Stimulated activated effector memory CD8-positive, alpha-beta T cell treated with anti-CD3 and anti-CD28 coated beads, Interleukin-12 subunit alpha, Interleukin-12 subunit beta, amount 100 ng/mL, for 72 hours (primary cell): ENCODE data around the gene CHCHD6.

Source experiments
- ATAC-seq: fragments of 150-1000 bp; cut with Tn5 transposase; 2 replicates; pipeline ENCODE4 v1.10.0; 2021
- DNase-seq, 2 donors: peaks; one replicate each; pipeline ENCODE4 v3.0.0; 2021 to 2022; ENCODE audit warnings: low spot score in 2 of 2
- H3K27ac Mint-ChIP-seq: one replicate; pipeline ENCODE4 v1.8.0; 2022; ENCODE audit warnings: mild to moderate bottlenecking, mixed read lengths
- H3K36me3 Mint-ChIP-seq: one replicate; pipeline ENCODE4 v1.8.0; 2022; ENCODE audit warnings: mild to moderate bottlenecking, mixed read lengths
- H3K4me1 Mint-ChIP-seq: one replicate; pipeline ENCODE4 v1.8.0; 2022; ENCODE audit warnings: mixed read lengths
- H3K4me3 Mint-ChIP-seq: one replicate; pipeline ENCODE4 v1.8.0; 2022; ENCODE audit warnings: mild to moderate bottlenecking, mixed read lengths
- H3K9me3 Mint-ChIP-seq: one replicate; pipeline ENCODE4 v1.8.0; 2022; ENCODE audit warnings: mixed read lengths

CHCHD6 gene

GRCh38 chr3:126665959-126666657 lies 37.9 kb upstream of the CHCHD6 start:
- ATAC-seq (no peak), DNase-seq (peak in 1 of 2 donors; percentile 43)
- H3K4me1 Mint-ChIP-seq: peaks cover 15% of the 10 kb centered on the region
- no peak overlapping the region for H3K27ac Mint-ChIP-seq
- no peaks in the 10 kb centered on the region for H3K36me3 Mint-ChIP-seq
- H3K9me3 Mint-ChIP-seq: peaks cover 4% of the 10 kb centered on the region
- no peak overlapping the region for H3K4me3 Mint-ChIP-seq

GRCh38 chr3:126666658-126667528 lies 37.1 kb upstream of the CHCHD6 start:
- ATAC-seq (no peak), DNase-seq (no peak)

GRCh38 chr3:126667631-126668449 lies 36.2 kb upstream of the CHCHD6 start:
- H3K4me3 Mint-ChIP-seq: no peak overlapping the region
- H3K4me1 Mint-ChIP-seq: peaks cover 15% of the 10 kb centered on the region
- DNase-seq (peak in 1 of 2 donors; percentile 35), ATAC-seq (no peak)
- H3K27ac Mint-ChIP-seq: no peak overlapping the region
- peaks cover 8% of the 10 kb centered on the region for H3K9me3 Mint-ChIP-seq
- no peaks in the 10 kb centered on the region for H3K36me3 Mint-ChIP-seq

More at GRCh38 chr3:126666658-126667528, 37.1 kb upstream of the CHCHD6 start:
- Mint-ChIP-seq H3K4me3 (no peak overlapping the region), H3K4me1 (peaks cover 15% of the 10 kb centered on the region), H3K27ac (no peak overlapping the region), H3K36me3 (no peaks in the 10 kb centered on the region), H3K9me3 (peaks cover 8% of the 10 kb centered on the region)

- H3K9me3 Mint-ChIP-seq: peaks cover 8% of the 10 kb centered on the region
- DNase-seq (peak in 1 of 2 donors; percentile 44), ATAC-seq (no peak)
- peaks cover 15% of the 10 kb centered on the region for H3K4me1 Mint-ChIP-seq
- no peaks in the 10 kb centered on the region for H3K36me3 Mint-ChIP-seq
- no peak overlapping the region for H3K27ac Mint-ChIP-seq
- H3K4me3 Mint-ChIP-seq: no peak overlapping the region
These were observed 35.3 kb upstream of the CHCHD6 start for GRCh38 chr3:126668450-126669401.

GRCh38 chr3:126671521-126671920 lies 32.5 kb upstream of the CHCHD6 start:
- H3K36me3 Mint-ChIP-seq: no peaks in the 10 kb centered on the region
- ATAC-seq (peak; percentile 87), DNase-seq (no peak)
- H3K9me3 Mint-ChIP-seq: peaks cover 8% of the 10 kb centered on the region
- peaks cover under 1% of the 10 kb centered on the region for H3K4me1 Mint-ChIP-seq
- H3K27ac Mint-ChIP-seq: no peak overlapping the region
- H3K4me3 Mint-ChIP-seq: no peak overlapping the region

- ATAC-seq (no peak), DNase-seq (peak in 1 of 2 donors; percentile 33)
- Mint-ChIP-seq H3K9me3 (peaks cover 8% of the 10 kb centered on the region), H3K27ac (no peak overlapping the region), H3K4me3 (no peak overlapping the region), H3K36me3 (no peaks in the 10 kb centered on the region), H3K4me1 (no peaks in the 10 kb centered on the region)
These were observed 31.7 kb upstream of the CHCHD6 start for GRCh38 chr3:126672340-126672739.

GRCh38 chr3:126672741-126673140 lies 31.3 kb upstream of the CHCHD6 start:
- ATAC-seq (no peak), DNase-seq (peak in 1 of 2 donors; percentile 43)
- H3K36me3 Mint-ChIP-seq: no peaks in the 10 kb centered on the region
- H3K27ac Mint-ChIP-seq: no peak overlapping the region
- no peaks in the 10 kb centered on the region for H3K4me1 Mint-ChIP-seq
- H3K4me3 Mint-ChIP-seq: no peak overlapping the region
- H3K9me3 Mint-ChIP-seq: peaks cover 8% of the 10 kb centered on the region

- DNase-seq: peak in 1 of 2 donors; percentile 44
- peak; percentile 9 for ATAC-seq
- H3K4me1 Mint-ChIP-seq: peaks cover 8% of the 10 kb centered on the region
- no peak overlapping the region for H3K27ac Mint-ChIP-seq
- no peaks in the 10 kb centered on the region for H3K9me3 Mint-ChIP-seq
- H3K4me3 Mint-ChIP-seq: no peak overlapping the region
- no peaks in the 10 kb centered on the region for H3K36me3 Mint-ChIP-seq
These were observed 26.9 kb upstream of the CHCHD6 start for GRCh38 chr3:126676919-126677705.

- no peak for ATAC-seq
- no peaks in the 10 kb centered on the region for H3K9me3 Mint-ChIP-seq
- no peak overlapping the region for H3K4me3 Mint-ChIP-seq
- H3K36me3 Mint-ChIP-seq: no peaks in the 10 kb centered on the region
- H3K4me1 Mint-ChIP-seq: peaks cover 8% of the 10 kb centered on the region
- no peak overlapping the region for H3K27ac Mint-ChIP-seq
- DNase-seq: peak in 1 of 2 donors; percentile 37
These were observed 26.1 kb upstream of the CHCHD6 start for GRCh38 chr3:126677862-126678503.

GRCh38 chr3:126678693-126679317 lies 25.2 kb upstream of the CHCHD6 start:
- DNase-seq (peak in 1 of 2 donors; percentile 43), ATAC-seq (peak; percentile 29)
- no peaks in the 10 kb centered on the region for H3K9me3 Mint-ChIP-seq
- H3K4me1 Mint-ChIP-seq: peaks cover 8% of the 10 kb centered on the region
- no peak overlapping the region for H3K27ac Mint-ChIP-seq
- H3K36me3 Mint-ChIP-seq: no peaks in the 10 kb centered on the region
- H3K4me3 Mint-ChIP-seq: peak overlapping the region; percentile 48

GRCh38 chr3:126679318-126679751 lies 24.7 kb upstream of the CHCHD6 start:
- no peak overlapping the region for H3K27ac Mint-ChIP-seq

GRCh38 chr3:126679831-126680666 lies 24.0 kb upstream of the CHCHD6 start:
- H3K27ac Mint-ChIP-seq: no peak overlapping the region
- no peaks in the 10 kb centered on the region for H3K9me3 Mint-ChIP-seq
- no peaks in the 10 kb centered on the region for H3K36me3 Mint-ChIP-seq
- ATAC-seq: no peak
- peaks cover 8% of the 10 kb centered on the region for H3K4me1 Mint-ChIP-seq
- no peak overlapping the region for H3K4me3 Mint-ChIP-seq
- peak in 1 of 2 donors; percentile 41 for DNase-seq

More at GRCh38 chr3:126679318-126679751, 24.7 kb upstream of the CHCHD6 start:
- ATAC-seq (peak; percentile 77), DNase-seq (peak; percentile 82 to 92)
- Mint-ChIP-seq H3K4me3 (peak overlapping the region; percentile 48), H3K36me3 (no peaks in the 10 kb centered on the region), H3K4me1 (peaks cover 8% of the 10 kb centered on the region), H3K9me3 (no peaks in the 10 kb centered on the region)
